Suppressor macrophage treated with lipopolysaccharide for 4 hours (primary cell): ENCODE data around the gene GON4L.
"Not testable (repeated sequence)": the region's sequence is repeated elsewhere in the genome, so short reads cannot be mapped to it uniquely, and the experiment has no call there.

ENCODE experiments used
- DNase-seq: peaks from one replicate; pipeline ENCODE4 v3.0.0-alpha.2; 2020

GON4L gene

DNA sequence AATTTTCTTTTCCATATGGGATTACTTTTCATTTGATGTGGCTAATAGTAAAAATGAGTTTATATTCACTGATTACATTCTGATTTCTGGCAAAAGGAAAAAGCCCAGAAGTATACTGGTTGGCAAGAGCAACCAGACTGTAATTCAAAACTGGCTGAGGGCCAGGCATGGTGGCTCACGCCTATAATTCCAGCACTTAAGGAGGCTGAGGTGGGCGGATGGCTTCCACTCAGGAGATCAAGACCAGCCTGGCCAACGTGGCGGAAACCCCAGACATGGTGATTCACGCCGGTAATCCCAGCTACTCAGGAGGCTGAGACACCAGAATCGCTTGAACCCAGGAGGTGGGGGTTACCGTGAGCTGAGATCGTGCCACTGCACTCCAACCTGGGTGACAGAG is 16.8 kb upstream of the GON4L start:
- no peak for DNase-seq

- DNase-seq, result no peak
Measured at GRCh38 chr1:155872527-155872926, 15.5 kb upstream of the GON4L start.

- DNase-seq, result no peak
Measured at GRCh38 chr1:155871390-155871789, 14.4 kb upstream of the GON4L start.

- DNase-seq, result no peak
Measured at GRCh38 chr1:155867766-155868165, 10.8 kb upstream of the GON4L start.

- no peak for DNase-seq
Measured at GRCh38 chr1:155864393-155864792, 7.4 kb upstream of the GON4L start.

DNA sequence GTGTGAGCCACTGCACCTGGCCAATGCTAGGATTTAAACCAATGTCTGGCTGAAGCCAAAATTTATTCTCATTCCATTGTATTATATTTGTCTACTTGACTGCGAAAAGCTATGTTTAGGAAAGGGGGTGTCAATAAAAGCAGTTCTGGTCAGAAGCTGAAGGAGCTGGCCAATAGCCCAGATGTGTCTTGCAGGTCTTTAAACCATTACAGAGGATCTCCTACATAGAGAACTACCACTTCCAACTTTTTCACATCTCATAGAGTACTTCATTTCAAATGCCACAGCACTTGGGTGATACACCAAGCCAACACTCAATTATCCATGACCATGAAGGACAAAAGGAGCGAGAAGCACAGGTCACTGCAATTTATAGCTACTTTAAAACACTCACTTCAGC is 4.9 kb upstream of the GON4L start:
- DNase-seq, result no peak

- DNase-seq, result no peak
Measured at GRCh38 chr1:155860970-155861510, 4.0 kb upstream of the GON4L start.

- peak; percentile 85 for DNase-seq
Measured at GRCh38 chr1:155859881-155860871, 3.2 kb upstream of the GON4L start.

DNA sequence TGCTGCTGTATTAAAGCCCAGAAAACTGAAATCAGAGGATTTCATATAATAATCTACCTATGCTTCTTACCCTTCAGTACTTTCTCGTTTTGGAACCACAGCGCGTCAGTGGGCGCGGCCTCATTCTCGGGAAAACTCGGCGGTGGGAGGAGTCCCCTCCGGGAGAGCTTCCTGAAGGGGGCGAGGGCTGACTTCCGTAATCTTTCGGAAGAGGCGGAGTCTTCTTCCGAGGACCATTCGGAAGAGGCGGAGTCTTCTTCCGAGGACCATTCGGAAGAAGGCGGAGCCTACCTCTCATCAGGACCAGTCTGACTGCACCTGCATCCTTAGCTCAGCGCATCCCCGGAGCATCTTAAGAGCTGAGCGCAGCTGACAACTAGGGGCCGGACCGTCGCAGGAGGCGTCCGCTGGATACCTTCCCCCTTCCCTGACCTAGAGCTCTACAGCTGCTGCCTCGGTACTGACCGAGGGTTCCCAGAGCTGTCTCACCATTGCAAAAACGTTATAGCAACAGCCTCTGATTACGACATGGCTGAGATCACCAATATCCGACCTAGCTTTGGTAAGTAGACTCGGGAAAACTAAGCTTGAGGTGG is 2.3 kb upstream of the GON4L start, which contains the start of gene SYT11:
Gene SYT11 (plus strand): TSS at position 334 of the 596 bp plus-strand sequence. CDS start 195 bp downstream, at position 529.
- DNase-seq, result peak; percentile 98

DNA sequence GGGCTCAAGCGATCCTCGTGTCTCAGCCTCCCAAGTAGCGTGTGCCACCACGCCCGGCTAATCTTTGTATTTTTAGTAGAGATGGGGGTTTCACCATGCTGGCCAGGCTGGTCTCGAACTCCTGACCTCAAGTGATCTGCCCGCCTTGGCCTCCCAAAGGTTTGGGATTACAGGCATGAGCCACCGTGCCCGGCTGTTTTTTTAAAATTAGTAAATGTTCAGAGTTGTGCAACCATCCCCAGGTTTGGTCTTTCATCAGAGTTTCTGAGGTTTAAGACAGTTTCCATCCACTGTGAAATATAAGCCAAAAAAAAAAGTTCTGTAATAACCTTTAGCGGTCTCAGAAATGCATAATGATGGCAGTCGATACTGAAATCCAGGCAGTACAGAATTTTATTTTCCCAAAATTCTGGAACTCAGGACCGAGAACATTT is 1.8 kb upstream of the GON4L start:
- peak; percentile 62 for DNase-seq

DNA sequence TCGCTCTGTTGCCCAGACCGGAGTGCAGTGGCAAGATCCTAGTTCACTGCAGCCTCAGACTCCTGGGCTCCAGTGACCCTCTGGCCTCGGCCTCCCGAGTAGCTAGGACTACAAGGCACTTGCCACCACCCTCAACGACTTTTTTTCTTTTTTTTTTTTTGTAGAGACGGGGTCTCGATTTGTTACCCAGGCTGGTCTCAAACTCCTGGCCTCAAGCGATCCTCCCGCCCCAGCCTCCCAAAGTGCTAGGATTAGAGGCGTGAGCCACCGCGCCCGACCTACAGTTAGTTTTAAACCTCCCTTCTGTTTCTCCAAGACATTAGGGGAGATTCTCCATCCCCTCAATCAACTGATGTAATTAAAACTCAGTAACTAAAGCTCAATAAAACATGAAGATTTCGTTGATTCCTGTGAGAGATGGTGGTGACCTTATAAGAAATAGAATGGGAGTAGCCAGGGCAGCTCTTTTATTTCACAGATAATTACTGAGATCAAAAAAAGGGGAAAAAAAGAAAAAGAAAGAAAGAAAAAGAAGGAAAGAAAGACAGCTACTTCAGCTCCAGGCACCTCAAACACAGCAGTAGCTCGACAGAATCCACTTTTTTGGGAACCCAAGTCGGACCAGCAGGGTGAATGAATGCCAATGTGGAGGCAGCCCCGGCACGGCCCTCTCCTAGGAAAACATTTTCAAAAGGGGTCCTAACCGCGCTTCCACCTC is 598 bp downstream of the GON4L start:
- DNase-seq, result no peak

DNA sequence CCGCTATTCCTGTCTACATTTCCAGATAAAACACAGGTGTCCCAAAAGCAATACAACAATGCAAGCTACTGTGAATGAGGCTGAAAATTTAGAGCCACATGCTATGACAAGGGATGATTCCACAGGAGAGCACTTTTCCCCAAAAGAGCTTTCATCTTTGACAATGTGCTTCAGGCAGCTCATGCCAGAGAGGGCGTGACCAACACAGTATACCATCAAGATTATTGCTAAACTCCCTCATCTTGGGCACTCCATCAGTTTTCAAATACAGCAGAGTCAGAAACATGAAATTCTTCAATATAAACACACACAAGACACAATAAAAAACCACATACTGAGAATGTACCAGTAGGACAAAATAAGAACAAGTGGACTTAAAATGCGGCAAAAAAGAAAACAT is 6.7 kb downstream of the GON4L start:
- DNase-seq, result no peak

DNA sequence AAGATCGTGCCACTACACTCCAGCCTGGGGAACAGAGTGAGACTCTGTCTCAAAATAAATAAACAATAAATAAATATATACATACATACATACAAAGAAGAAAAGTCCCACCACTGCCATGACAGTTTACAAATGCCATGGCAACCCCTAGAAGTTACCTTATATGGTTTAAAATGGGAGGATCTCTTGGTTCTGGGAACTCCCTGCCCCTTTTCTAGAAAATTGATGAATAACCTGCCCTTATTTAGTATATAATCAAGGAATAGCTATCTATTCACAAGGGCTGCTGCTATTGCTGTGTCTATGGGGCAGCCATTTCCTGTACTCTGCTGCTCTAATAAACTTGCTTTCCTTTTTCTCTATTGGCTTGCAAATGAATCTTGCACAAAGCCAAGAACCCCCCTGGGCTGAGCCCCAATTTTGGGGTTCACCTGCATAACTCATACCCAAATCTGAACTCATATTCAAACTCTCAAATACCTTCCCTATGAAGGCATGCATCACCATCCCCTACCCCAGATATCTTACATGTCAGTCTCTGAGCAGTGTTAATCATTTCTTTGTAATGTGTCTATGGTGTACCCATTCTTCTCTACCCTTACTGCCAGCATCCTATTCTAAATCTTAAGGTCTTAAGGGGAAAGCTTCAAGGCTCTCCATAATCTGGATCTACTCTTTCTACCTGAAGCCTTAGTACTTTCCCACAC is 9.0 kb downstream of the GON4L start:
- no peak for DNase-seq

DNA sequence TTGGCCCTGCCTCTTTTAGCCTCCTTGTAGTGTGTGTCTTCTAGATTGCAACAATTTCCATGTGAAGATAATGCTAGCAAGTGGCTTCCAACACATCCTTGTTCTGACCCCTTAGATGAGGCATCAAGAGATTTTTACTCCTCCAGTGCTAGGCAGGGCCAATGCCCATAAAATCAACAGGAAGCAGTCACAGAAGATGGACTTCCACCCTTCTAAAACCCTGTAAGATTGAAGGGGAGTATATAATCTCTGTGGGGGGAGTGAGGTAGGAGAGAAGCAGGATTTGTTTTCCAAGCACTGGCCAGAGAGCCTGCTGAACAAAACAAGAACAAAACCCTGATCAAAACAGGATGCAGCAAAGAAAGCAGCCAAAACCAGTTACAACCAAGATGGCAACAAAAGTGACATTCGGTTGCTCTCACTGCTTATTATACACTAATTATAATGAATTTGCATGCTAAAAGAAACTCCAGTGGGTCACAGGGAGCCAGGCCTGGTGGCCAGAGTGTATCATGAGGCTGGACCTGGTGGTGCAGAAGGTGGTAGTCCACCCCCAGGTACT is 12.1 kb downstream of the GON4L start:
- DNase-seq, result no peak

DNA sequence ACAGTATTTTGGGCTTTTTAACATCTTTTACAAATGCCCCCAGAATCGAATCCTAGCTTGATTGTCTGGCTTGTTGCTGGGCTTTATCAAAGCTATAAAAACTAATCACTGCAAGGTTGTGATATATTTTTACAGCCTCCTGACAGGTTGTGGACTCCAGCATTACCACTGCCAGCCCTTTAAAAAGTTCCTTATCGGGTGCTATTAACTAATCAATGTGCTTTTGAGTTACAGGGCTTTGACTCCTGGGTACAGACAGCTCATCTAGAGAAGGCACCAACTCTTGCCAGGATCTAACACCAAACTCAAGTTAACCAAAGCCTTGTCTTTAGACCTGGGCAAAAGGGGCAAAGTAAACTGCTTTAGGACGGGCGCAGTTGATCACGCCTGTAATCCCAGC is 16.6 kb downstream of the GON4L start:
- no peak for DNase-seq

GRCh38 chr1:155835548-155835947 is 21.5 kb downstream of the GON4L start:
- no peak for DNase-seq

GRCh38 chr1:155834927-155835399 is 22.1 kb downstream of the GON4L start:
- DNase-seq, result not testable (repeated sequence)

- DNase-seq, result peak; percentile 47
Measured at GRCh38 chr1:155834296-155834926, 22.6 kb downstream of the GON4L start.

GRCh38 chr1:155833665-155834295 is 23.2 kb downstream of the GON4L start:
- no peak for DNase-seq

DNA sequence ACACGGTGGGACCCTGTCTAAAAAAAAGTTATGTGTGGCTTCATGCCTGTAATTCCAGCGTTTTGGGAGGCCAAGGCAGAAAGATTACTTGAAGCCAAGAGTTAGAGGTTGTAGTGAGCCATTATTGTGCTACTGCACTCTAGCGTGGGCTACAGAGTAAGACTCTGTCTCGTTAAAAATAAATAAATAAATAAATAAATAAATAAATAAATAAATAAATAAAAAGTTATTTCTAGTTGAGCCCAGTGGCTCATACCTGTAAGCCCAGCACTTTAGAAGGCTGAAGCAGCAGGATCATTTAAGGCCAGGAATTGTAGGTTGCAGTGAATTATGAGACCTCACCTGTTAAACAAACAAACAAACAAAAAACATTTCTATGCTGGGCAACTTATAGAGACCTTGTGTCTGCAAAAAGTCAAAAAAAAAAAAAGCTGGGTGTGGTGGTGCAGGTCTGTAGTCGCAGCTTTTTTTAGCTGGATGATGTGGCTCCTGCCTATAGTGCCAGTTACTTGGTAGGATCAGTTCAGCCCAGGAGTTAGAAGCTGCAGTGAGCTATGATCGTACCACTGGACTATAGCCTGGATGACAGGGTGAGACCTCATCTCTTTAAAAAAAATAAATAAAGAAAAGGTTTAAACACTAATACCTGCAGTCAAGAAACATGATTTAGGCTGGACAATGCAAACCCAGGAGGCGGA is 25.6 kb downstream of the GON4L start:
- DNase-seq, result no peak
